ENCODE results near the gene IL17RA. TPM values are rescaled to one million over a fixed set of nuclear protein-coding genes. Genes with fewer than 3 reads are reported as not detected.

Gene IL17RA
- total and polyA plus RNA-seq, 2 donors (not counting 3 experiments of a cell fraction or from before 2014, with no cell fraction given), result 13.0 to 19.3 TPM

GRCh38 chr22:17108256-17109112 lies 23.7 kb downstream of the IL17RA start:
- Histone ChIP-seq H2AFZ (ENCODE audit: low read depth, low read length) (no peak overlapping the region), H3K79me2 (ENCODE audit: control insufficient read depth, insufficient read depth, low read length) (no peaks in the 10 kb centered on the region), H3K4me3 (replicated peaks in 1 of 3; ENCODE audit: insufficient read depth in 1 of 3, low read depth in 1 of 3, low read length in 3 of 3) (no peak overlapping the region), H3K27ac (ENCODE audit: insufficient read depth, low read depth, low read length) (no peak overlapping the region), H3K27me3 (ENCODE audit: control insufficient read depth in 2 of 2, insufficient read depth in 2 of 2, low read length in 2 of 2) (no peaks in the 10 kb centered on the region), H4K20me1 (replicated peaks; ENCODE audit: control insufficient read depth, extremely low read depth, insufficient read depth, low read length) (no peaks in the 10 kb centered on the region), H3K9ac (replicated peaks; ENCODE audit: extremely low read depth, insufficient read depth, low read length) (no peak overlapping the region), H3K4me2 (ENCODE audit: insufficient read depth, low read length) (no peak overlapping the region), H3K4me1 (ENCODE audit: control insufficient read depth, extremely low read depth, insufficient read depth, low read length) (no peaks in the 10 kb centered on the region), H3K36me3 (ENCODE audit: control insufficient read depth in 2 of 2, extremely low read depth in 1 of 2, insufficient read depth in 2 of 2, low read length in 2 of 2) (peaks cover 0 to 4% of the 10 kb centered on the region in 2 experiments), H3K9me1 (replicated peaks; ENCODE audit: control insufficient read depth, extremely low read depth, insufficient read depth, low read length) (no peaks in the 10 kb centered on the region), H3K9me3 (replicated peaks; ENCODE audit: control insufficient read depth, insufficient read depth, low read length) (no peaks in the 10 kb centered on the region)
- FAIRE-seq (no peak), DNase-seq (ENCODE audit: low read depth, low spot score) (no peak)
- BruUV-seq (replicated peaks), result no TSS peak
- ChIA-PET CTCF (interaction anchor here (1.1 to 1.5 kb wide), 2 partner anchors 13 to 34 kb away, joined by 3 to 4 read pairs; no protein-coding TSS in a partner anchor), POLR2A (no interaction called here)
- TF ChIP-seq FOS (IDR thresholded peaks at IDR 0.05; ENCODE audit: borderline replicate concordance, insufficient read depth, low read length) (no peak), CTCF (IDR thresholded peaks at IDR 0.05; ENCODE audit: extremely low read depth in 1 of 2, insufficient read depth in 1 of 2, low read depth in 1 of 2, low read length in 2 of 2) (no peak), POLR2A (IDR thresholded peaks at IDR 0.05; ENCODE audit: low read depth, low read length) (no peak), MYC (IDR thresholded peaks at IDR 0.05; ENCODE audit: low read depth, low read length) (no peak)
- intact Hi-C loops (cut with micrococcal nuclease), result no loop called here
- dilution Hi-C loops (cut with MboI; ENCODE audit: extremely low pct_ligation_motif_present, low sequenced_read_pairs), result no loop called here
